ENCODE measurements around the gene AGBL1. TPM values are rescaled to one million over a fixed set of nuclear protein-coding genes. Genes with fewer than 3 reads are reported as not detected.

AGBL1 gene
- total and polyA plus RNA-seq, 2 donors (not counting 3 experiments of a cell fraction or from before 2014, with no cell fraction given), result not detected

- POLR2A ChIA-PET, result no interaction called here
- no peak overlapping the region for H2AFZ ChIP-seq (ENCODE audit: low read depth, low read length)
- H3K27ac ChIP-seq (ENCODE audit: insufficient read depth, low read depth, low read length), result no peak overlapping the region
- H3K4me2 ChIP-seq (ENCODE audit: insufficient read depth, low read length), result no peak overlapping the region
- DNase-seq (ENCODE audit: low read depth, low spot score) (no peak), FAIRE-seq (no peak)
- no peaks in the 10 kb centered on the region for H3K79me2 ChIP-seq (ENCODE audit: control insufficient read depth, insufficient read depth, low read length)
- TF ChIP-seq EZH2 (IDR thresholded peaks at IDR 0.05; ENCODE audit: borderline replicate concordance, low read depth, low read length, severe bottlenecking) (no peak), POLR2AphosphoS5 (IDR thresholded peaks at IDR 0.05; ENCODE audit: insufficient read depth, low read depth, low read length) (no peak), MYC (IDR thresholded peaks at IDR 0.05; ENCODE audit: low read depth, low read length) (no peak), JUN (IDR thresholded peaks at IDR 0.05; ENCODE audit: borderline replicate concordance, insufficient read depth, insufficient read length, low read depth) (no peak), GATA2 (IDR thresholded peaks at IDR 0.05; ENCODE audit: insufficient read depth, insufficient read length, low read depth, low read length) (no peak), POLR2A (IDR thresholded peaks at IDR 0.05; ENCODE audit: low read depth, low read length) (no peak), FOS (IDR thresholded peaks at IDR 0.05; ENCODE audit: borderline replicate concordance, insufficient read depth, low read length) (no peak), MAX (IDR thresholded peaks at IDR 0.05; ENCODE audit: insufficient read depth, insufficient read length) (no peak), CTCF (IDR thresholded peaks at IDR 0.05; ENCODE audit: extremely low read depth in 1 of 2, insufficient read depth in 1 of 2, low read depth in 1 of 2, low read length in 2 of 2) (no peak)
- CTCF ChIA-PET, result no interaction called here
- H3K4me3 ChIP-seq (replicated peaks in 1 of 3; ENCODE audit: insufficient read depth in 1 of 3, low read depth in 1 of 3, low read length in 3 of 3), result no peak overlapping the region
- H4K20me1 ChIP-seq (replicated peaks; ENCODE audit: control insufficient read depth, extremely low read depth, insufficient read depth, low read length), result no peaks in the 10 kb centered on the region
- no peaks in the 10 kb centered on the region for H3K9me1 ChIP-seq (replicated peaks; ENCODE audit: control insufficient read depth, extremely low read depth, insufficient read depth, low read length)
- H3K9ac ChIP-seq (replicated peaks; ENCODE audit: extremely low read depth, insufficient read depth, low read length), result no peak overlapping the region
- no peaks in the 10 kb centered on the region for H3K36me3 ChIP-seq (ENCODE audit: control insufficient read depth in 2 of 2, extremely low read depth in 1 of 2, insufficient read depth in 2 of 2, low read length in 2 of 2)
- no peaks in the 10 kb centered on the region for H3K4me1 ChIP-seq (ENCODE audit: control insufficient read depth, extremely low read depth, insufficient read depth, low read length)
- H3K27me3 ChIP-seq (ENCODE audit: control insufficient read depth in 2 of 2, insufficient read depth in 2 of 2, low read length in 2 of 2), result no peaks in the 10 kb centered on the region
- intact Hi-C loops (cut with micrococcal nuclease) (no loop called here), dilution Hi-C loops (cut with MboI; ENCODE audit: extremely low pct_ligation_motif_present, low sequenced_read_pairs) (no loop called here)
- no TSS peak for BruUV-seq (replicated peaks)
- H3K9me3 ChIP-seq (replicated peaks; ENCODE audit: control insufficient read depth, insufficient read depth, low read length), result peaks cover 4% of the 10 kb centered on the region
These were observed 942.1 kb downstream of the AGBL1 start for GRCh38 chr15:87021751-87022150.

All from endothelial cell of umbilical vein (primary cell).